MM.1S (cell line): ENCODE data around the gene GH2.

ENCODE experiments used
- EZH2phosphoT487 ChIP-seq: fragments of 300-600 bp; sonication (generic); IDR thresholded peaks from 2 replicates; pipeline ENCODE4 v1.6.1; 2018; ENCODE audit warnings: antibody characterized with exemption, low read length
- TF ChIP-seq, protein P1 (sequence below): fragments of 300-600 bp; sonication (generic); IDR thresholded peaks from 2 replicates; pipeline ENCODE4 v1.5.1; 2016; ENCODE audit warnings: antibody characterized with exemption, low read length, mixed read lengths

DNA sequence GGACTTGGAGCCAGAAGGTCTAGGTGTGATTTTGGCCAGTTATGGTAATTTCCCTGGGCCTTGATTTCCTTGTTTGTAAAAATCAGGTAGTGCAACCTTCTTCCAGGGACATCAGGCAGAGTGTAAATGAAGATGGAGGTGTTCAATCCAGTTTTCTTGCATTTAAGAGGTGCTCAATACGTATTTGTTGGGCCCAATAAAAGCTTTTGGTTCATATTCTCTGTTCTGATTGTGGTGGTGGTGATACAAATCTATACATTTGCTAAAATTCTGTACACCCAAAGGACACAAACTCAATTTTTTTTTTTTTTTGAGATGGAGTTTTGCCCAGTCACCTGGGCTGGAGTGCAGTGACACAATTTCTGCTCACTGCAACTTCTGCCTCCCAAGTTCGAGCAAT lies 44.4 kb upstream of the GH2 start:
- TF ChIP-seq, protein P1, sequence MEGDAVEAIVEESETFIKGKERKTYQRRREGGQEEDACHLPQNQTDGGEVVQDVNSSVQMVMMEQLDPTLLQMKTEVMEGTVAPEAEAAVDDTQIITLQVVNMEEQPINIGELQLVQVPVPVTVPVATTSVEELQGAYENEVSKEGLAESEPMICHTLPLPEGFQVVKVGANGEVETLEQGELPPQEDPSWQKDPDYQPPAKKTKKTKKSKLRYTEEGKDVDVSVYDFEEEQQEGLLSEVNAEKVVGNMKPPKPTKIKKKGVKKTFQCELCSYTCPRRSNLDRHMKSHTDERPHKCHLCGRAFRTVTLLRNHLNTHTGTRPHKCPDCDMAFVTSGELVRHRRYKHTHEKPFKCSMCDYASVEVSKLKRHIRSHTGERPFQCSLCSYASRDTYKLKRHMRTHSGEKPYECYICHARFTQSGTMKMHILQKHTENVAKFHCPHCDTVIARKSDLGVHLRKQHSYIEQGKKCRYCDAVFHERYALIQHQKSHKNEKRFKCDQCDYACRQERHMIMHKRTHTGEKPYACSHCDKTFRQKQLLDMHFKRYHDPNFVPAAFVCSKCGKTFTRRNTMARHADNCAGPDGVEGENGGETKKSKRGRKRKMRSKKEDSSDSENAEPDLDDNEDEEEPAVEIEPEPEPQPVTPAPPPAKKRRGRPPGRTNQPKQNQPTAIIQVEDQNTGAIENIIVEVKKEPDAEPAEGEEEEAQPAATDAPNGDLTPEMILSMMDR, result no peak
- no peak for TF ChIP-seq EZH2phosphoT487
